ENCODE measurements around the gene PKD1.

Gene PKD1

GRCh38 chr16:2064368-2064945 is 71.2 kb downstream of the PKD1 start:
- no peak overlapping the region for H3K4me3 ChIP-seq (ENCODE audit: low read depth, low read length)
- TF ChIP-seq CTCF (IDR thresholded peaks at IDR 0.05; ENCODE audit: low read depth, low read length), result no peak

GRCh38 chr16:2063861-2064260 is 71.8 kb downstream of the PKD1 start:
- H3K4me3 ChIP-seq (ENCODE audit: low read depth, low read length), result no peak overlapping the region
- no peak for TF ChIP-seq CTCF (IDR thresholded peaks at IDR 0.05; ENCODE audit: low read depth, low read length)

- no peak for TF ChIP-seq CTCF (IDR thresholded peaks at IDR 0.05; ENCODE audit: low read depth, low read length)
- H3K4me3 ChIP-seq (ENCODE audit: low read depth, low read length), result no peak overlapping the region
Observed at GRCh38 chr16:2062801-2063200, 72.9 kb downstream of the PKD1 start.

GRCh38 chr16:2061526-2061925 is 74.2 kb downstream of the PKD1 start:
- no peak for TF ChIP-seq CTCF (IDR thresholded peaks at IDR 0.05; ENCODE audit: low read depth, low read length)
- no peak overlapping the region for H3K4me3 ChIP-seq (ENCODE audit: low read depth, low read length)

GRCh38 chr16:2061023-2061422 is 74.7 kb downstream of the PKD1 start:
- H3K4me3 ChIP-seq (ENCODE audit: low read depth, low read length), result no peak overlapping the region

GRCh38 chr16:2060346-2060745 is 75.4 kb downstream of the PKD1 start:
- no peak for TF ChIP-seq CTCF (IDR thresholded peaks at IDR 0.05; ENCODE audit: low read depth, low read length)
- H3K4me3 ChIP-seq (ENCODE audit: low read depth, low read length), result no peak overlapping the region

More at GRCh38 chr16:2061023-2061422, 74.7 kb downstream of the PKD1 start:
- TF ChIP-seq CTCF (IDR thresholded peaks at IDR 0.05; ENCODE audit: low read depth, low read length), result no peak

- no peak overlapping the region for H3K4me3 ChIP-seq (ENCODE audit: low read depth, low read length)
- TF ChIP-seq CTCF (IDR thresholded peaks at IDR 0.05; ENCODE audit: low read depth, low read length), result no peak
Observed at GRCh38 chr16:2058872-2059271, 76.8 kb downstream of the PKD1 start.
